GM19023 (cell line): Measurements from ENCODE around the gene UTS2R.
"Not testable (repeated sequence)": the region's sequence is repeated elsewhere in the genome, so short reads cannot be mapped to it uniquely, and the experiment has no call there.

Experiments used
- ATAC-seq: cut with Tn5 transposase; IDR thresholded peaks from one replicate; pipeline ENCODE4 v1.9.1; 2021; ENCODE audit warnings: mild to moderate bottlenecking, moderate library complexity; ENCODE audit not compliant: unreplicated experiment

The UTS2R gene

GRCh38 chr17:82374626-82375331 is 3.2 kb downstream of the UTS2R start:
- ATAC-seq, result no peak

DNA sequence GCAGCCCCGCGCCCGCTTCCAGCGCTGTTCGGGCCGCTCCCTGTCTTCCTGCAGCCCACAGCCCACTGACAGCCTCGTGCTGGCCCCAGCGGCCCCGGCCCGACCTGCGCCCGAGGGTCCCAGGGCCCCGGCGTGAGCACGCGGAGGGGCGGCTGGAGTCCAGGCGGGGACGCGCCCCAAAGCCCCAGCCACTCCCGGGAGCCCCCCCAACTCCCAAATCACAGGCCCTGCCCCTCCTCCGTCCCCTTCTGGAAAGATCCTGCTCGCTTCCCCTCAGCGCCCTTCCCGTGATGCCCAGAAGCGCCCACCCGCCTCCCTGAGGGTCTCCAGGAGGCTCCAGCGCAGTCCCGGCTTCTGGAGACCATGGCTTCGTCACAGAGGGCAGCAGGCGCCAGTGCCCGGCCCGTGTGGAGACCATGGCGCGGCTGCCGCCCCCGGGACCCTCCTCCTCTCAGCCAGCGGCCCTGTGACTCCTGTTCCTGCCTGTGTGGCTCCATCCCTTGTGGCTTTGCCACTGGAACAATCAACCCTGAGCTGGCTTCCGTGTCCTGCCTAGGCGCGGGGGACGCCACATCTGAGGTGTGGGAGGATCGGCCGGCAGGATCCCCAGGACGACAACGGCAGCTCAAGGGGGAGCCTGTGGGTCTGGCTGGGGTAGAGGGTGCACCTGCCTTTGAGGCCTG is 3.9 kb downstream of the UTS2R start:
- ATAC-seq, result no peak

DNA sequence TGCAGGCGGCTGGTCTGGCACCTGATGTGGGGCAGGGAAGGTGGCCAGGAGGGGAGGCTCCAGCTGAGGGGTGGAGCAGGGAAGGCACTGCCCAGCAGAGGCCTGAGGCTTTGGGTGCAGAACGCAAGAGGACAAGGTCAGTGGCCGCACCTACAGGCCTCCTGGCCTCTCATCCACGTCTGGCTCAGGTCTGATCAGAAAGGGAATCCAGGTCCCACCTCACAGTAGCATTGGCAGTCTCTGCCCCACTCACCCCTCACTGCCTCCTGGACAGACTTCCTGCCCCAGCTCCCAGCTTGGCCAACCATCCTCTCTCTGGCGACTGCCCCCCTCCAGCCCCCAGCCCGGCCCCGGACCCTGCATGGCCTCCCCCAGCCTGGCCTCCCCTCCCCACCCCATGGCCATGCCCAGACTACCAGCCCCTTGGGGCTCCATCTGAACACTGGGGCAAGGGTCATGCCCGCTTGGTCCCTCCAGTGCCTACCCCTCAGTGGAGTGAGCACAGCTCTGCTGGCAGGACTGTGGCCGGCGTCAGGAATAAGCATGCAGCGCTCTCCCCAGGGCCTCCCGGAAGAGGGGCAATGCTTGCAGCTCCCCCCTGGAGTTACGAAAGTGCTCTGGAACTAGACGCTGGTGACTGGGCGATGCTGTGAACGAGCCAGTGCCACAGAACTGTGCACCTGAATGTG is 4.6 kb downstream of the UTS2R start:
- ATAC-seq, result no peak

DNA sequence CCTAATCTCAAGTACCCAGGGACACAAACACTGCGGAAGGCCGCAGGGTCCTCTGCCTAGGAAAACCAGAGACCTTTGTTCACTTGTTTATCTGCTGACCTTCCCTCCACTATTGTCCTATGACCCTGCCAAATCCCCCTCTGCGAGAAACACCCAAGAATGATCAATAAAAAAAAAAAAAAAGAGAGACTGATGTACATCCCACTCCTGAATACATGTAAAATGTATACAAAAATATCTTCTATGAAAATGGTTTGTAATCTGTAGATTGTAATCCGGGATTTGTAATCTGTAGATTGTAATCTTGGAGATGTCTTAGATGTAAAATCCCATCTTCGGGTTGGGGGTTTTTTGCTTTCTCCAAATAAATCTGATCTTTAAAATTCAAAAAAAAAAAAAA is 5.7 kb downstream of the UTS2R start:
- not testable (repeated sequence) for ATAC-seq

GRCh38 chr17:82377924-82378740 is 6.6 kb downstream of the UTS2R start:
- no peak for ATAC-seq

DNA sequence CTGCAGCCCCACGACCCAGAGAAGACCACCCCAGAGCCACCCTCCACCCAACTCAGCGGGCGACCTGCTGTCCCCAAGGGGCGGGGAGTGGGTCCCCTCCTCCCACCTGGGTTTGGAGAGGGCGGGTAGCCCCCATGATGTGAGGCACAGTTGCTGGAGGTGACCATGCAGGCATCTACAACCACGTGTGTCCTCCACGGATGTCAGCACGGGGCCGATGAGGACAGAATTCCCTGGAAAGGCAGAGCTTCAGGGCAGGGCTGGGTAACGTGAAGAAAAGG is 7.1 kb downstream of the UTS2R start:
- ATAC-seq, result no peak

DNA sequence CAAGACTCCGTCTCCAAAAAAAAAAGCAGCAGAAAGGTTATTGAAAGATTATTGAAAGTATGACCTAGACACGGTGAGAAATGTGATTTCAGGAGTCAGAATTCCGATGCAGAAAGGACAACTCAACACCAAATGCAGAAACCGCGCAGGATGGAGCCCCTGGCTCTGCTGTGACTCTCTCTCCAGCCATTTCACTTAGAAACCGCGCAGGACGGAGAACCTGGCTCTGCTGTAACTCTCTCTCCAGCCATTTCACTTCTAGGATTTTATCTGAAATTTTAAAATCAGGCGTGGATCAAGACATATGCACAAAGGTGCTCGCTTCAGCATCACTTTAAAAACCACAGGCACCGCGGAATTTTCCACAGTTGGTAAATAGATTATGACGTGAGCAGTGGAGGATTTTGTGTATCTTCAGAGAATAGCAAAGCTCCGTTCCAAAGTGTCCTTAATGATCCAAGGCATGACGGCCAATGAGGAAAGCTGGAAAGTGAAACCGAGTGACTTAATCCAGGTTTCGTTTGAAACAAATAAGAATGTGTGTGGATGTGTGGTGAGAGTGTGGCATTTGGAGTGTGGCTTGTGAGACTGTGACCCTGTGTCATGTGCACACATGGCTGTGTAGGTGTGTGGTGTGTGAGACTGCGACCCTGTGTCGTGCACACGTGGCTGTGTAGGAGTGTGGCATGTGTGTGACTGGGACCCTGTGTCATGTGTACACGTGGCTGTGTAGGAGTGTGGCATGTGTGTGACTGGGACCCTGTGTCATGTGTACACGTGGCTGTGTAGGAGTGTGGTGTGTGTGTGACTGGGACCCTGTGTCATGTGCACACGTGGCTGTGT is 9.5 kb downstream of the UTS2R start:
- no peak for ATAC-seq

- not testable (repeated sequence) for ATAC-seq
These were observed 10.1 kb downstream of the UTS2R start for GRCh38 chr17:82381703-82382009.

DNA sequence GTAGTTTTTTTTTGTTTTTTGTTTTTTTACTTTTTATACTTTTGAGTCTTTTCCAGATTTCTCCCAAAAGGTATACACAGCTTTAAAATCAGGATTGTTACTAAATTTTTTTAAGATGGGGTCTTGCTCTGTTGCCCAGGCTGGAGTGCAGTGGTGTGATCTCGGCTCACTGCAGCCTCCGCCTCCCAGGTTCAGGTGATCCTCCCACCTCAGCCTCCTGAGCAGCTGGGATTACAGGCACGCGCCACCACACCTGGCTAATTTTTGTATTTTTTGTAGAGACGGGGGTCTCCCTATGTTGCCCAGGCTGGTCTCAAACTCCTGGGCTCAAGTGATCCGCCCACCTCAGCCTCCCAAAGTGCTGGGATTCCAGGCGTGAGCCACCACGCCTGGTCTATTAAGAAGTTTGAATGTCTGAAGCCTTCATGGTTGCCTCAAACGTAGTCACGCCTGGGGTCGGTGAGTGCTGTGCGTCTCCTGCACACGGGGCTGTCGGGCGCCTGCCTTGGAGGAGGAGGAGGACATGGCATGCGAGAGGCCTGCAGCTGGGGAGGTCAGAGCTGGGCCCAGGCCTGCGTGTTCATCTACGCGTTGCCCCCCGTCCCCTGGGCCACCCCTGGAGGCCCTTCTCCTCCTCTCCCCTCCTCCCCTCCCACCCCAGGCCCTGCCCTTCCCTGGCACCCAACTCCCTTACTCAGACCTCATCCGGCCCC is 10.8 kb downstream of the UTS2R start:
- not testable (repeated sequence) for ATAC-seq

DNA sequence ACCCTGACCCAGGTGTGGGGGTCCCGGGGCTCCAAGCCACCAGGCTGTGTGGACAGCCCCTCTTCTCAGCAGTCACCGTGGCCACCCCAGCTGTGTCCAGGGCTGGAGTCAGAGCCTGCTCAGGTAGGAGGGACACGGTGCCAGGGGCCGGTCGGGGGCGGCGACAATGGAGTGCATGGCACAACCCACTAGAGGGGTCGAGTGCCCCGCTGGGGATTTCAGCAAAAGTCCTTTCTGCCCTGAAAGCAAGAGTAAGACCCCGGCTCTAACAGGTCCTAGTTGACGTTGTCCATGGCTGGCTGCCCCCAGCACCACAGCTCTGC is 11.3 kb downstream of the UTS2R start:
- ATAC-seq, result no peak

- ATAC-seq, result no peak
These were observed 11.8 kb downstream of the UTS2R start for GRCh38 chr17:82383411-82383810.

DNA sequence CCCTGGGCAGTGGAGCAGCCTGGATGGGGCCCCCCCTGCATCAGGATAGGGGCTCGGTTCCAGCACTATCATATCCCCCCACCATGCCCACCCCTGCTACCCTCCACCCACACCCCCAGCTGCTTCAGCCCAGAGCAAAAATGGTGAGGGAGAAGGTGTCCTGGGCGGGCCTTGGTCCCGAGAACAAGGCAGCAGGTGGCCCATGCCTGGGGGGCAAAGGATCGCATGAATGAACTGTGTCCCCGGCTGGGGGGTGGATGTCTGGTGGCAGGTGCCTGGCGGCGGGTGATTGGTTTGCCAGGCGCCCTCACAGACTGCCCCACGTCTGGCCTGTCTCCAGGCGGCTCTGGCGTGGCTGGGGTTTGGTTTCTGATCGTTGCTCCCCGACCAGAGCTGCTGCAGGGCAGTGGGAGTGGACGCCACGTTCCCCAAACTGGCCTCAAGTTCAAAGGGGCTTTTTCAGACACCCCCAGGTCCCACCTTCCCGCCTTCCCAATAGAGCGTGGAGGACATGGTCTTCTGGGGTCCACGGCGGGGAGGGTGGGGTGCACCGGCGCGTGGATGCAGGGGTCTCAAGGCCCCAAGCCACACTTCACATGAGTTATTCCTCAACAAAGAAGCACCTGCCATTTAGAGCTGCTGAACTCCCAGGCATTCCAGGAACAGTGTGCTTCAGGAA is 12.6 kb downstream of the UTS2R start:
- ATAC-seq, result no peak

- no peak for ATAC-seq
These were observed 13.3 kb downstream of the UTS2R start for GRCh38 chr17:82384730-82385481.

DNA sequence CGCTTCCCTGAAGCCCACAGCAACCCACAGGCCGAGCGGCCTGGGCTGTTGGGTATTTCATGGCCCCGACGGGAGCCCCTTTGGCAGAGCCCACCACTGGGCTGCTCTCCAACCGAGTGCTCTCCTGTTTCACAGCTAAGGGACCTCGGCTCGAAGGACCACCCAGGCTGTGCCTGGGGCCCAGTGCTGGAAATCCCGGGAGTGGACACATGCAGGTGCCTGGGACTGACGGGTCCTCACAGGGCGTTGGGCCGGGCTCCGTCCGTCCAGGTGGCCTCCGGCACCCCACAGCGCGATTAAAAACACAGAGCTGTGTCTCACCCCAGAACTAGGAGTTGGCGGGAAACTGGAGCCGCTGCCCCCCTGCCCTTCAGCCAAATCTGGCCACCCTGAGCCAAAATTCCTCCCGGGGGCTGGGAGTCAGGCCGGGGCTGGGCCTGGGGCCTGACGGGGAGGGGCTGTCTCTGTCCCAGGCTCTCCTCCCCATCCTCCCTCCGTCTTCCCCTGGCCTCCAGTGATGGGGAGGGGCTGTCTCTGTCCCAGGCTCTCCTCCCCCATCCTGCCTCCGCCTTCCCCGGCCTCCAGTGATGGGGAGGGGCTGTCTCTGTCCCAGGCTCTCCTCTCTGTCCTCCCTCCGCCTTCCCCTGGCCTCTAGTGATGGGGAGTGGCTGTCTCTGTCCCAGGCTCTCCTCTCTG is 14.1 kb downstream of the UTS2R start:
- ATAC-seq, result no peak

GRCh38 chr17:82386255-82386831 is 14.8 kb downstream of the UTS2R start:
- no peak for ATAC-seq

DNA sequence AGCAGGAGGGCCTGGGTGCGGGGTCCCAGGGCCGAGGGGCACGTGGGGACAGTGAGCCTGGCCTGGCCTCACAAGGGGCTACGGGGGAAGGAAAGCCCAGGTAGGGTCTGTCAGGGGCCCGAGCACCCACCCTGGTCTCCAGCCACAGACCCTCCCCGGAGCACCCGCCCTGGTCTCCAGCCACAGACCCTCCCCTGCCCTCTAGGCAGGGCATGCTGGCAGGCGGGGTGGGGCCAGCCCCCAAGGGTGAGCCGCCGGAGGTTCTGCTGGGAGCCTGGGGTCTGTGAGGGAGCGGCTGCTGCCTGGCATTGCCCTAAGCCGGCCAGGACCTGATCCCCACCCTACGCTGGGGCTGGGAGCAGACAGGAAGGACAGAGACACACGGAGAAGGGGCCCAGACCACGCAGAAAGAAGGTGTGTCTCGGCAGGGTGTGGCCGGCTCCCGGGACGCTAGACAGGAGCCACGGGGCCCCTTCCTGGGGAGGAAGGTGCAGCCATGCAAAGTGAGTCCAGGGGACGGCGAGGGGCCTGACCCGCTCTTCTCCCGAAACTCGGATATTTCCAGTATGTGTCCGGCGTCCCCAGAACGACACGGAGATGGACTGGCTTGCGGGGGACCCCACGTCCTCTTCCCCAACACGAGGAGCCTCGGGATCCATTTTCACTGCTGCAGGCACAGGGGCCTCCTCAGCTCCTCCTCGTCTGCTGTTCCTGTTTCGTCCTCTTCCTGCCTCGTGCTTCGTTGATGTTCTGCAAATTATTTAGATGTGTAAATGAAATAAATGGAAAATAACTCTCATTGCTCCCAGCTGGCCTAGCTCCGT is 15.5 kb downstream of the UTS2R start:
- ATAC-seq, result no peak

- no peak for ATAC-seq
These were observed 16.1 kb downstream of the UTS2R start for GRCh38 chr17:82387705-82388106.
